Raji (cell line): ENCODE results near the gene EPHA5.

ENCODE experiments used
- POLR2A ChIP-seq: IDR thresholded peaks from 2 replicates; pipeline ENCODE4 v1.6.1; 2011; ENCODE audit warnings: low read depth, low read length, control low read depth; ENCODE audit not compliant: insufficient read depth

Gene EPHA5

DNA sequence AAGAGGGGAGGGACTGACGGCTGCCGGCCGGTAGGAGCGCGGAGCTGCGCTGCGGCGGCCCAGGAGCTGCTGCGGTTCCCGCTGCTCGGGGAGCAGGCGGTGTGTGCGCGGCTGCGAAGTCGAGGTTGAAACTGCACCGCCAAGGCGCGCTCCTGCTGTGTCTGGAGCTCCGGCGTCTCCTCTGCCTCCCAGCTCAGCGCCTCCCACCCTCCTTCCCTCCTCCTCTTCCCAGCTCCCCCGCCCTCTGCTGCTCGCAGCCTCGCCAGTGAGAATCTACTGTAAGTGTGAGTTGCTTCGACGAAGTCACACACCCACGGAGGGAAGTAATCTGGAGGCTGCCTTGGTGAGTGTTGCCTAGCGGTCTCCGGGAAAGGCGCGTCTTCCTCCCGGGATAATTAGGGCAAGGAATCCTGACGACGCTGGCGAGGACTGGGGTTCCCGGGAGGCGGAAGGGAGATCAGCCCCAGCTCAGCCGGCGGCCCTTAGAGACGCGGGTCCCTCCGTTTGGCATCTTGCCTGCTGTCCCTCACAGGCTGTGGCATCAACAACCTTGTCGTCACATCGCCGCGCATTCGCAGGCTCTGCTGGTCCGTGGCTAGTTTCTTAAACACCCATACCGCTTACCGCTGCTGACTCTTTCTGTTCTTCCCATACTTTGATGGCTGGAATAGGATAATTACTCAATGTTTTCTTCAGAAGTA is at the start of gene EPHA5:
EPHA5 (minus strand) TSS at position 159 of the 701 bp plus-strand sequence. CDS start 747 bp downstream, outside the sequence.
- no peak for TF ChIP-seq POLR2A

DNA sequence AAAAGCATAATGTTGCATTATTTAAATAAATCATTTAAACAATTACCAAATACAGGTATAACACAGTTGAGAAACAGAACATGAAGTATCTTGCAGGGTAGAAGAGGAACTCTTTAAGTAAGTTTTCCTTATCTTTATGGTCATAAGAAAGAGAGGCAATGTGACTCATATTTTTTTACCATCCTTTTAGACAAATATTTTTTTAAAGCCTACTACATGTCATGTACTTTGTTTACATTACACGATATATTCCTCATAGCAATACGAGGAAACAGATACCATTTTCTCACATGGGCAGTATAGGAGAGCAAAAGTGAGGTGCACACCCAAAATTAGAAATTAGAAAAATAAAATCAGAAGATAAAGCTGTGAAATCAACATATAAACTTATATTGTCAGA is 49.3 kb upstream of the EPHA5 start:
- TF ChIP-seq POLR2A, result no peak

DNA sequence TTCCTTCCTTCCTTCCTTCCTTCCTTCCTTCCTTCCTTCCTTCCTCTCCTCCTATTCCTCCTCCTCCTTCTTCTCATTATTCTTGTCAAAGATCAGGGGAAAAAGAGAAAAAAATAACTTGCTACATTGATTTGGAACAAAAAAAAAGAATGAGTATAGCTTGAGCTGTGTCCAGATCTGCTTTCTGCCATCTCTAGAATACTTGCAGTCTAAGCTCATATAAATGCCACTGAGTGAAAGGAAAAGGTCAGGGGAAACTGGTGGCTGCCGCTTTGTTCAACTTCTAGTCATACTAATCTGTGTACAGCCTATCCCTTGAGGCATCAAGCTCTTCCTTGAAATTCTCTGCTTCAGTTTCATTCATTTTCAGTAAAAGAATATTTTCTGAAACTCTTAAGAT is 28.3 kb upstream of the EPHA5 start:
- TF ChIP-seq POLR2A, result no peak

DNA sequence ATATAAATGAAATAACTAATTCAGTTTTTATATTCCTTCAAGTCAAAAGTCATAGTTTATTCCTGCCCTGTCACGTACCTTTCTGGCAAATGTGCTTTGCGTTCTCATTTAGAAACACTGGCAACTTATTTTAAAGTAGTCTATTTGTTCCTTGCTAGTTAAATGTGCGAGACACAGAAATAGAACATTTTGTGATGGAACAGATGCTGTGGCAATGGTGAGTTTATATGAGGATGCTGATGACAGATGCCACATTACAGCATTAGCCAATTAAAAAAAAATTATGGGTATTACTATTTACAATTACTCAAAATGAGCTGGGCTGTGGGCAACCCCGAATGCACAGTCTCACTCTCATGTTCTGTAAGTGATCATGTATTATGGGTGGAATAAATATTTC is 26.1 kb upstream of the EPHA5 start:
- no peak for TF ChIP-seq POLR2A

DNA sequence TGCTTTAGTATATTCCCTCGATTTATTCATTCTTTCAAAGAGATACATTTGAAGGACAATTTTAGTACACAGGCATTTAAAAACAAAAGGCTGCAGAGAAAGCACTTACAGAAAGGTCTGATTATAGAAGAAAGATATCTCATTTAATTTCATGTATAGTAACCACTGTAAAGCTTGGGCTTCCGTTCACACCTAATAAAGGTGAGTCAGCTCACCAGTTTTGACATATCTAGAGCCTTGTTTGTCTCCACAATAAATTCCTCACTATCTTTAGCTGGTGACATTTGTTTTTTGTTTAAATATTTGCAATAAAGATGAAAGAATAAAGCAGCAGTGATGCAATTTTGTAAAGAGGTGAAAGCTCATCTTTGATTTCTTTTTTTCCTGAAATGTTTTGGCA is 1.1 kb upstream of the EPHA5 start:
- no peak for TF ChIP-seq POLR2A

DNA sequence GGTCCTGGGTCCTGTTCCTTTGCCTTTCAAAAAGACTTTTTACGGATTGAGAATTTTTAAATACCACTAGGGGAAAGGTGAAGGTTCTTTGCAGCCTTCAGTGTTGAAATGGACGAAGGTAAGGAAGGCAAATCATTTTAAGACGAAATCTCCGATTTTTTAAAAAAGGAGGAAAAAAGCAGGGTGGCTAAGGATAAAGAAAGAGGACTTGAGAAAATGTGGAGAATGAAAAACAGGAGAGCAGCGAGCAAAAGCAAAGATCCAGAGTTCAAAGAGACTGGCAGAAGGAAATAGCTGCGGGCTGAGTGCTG is 314 bp downstream of the EPHA5 start:
- no peak for TF ChIP-seq POLR2A

DNA sequence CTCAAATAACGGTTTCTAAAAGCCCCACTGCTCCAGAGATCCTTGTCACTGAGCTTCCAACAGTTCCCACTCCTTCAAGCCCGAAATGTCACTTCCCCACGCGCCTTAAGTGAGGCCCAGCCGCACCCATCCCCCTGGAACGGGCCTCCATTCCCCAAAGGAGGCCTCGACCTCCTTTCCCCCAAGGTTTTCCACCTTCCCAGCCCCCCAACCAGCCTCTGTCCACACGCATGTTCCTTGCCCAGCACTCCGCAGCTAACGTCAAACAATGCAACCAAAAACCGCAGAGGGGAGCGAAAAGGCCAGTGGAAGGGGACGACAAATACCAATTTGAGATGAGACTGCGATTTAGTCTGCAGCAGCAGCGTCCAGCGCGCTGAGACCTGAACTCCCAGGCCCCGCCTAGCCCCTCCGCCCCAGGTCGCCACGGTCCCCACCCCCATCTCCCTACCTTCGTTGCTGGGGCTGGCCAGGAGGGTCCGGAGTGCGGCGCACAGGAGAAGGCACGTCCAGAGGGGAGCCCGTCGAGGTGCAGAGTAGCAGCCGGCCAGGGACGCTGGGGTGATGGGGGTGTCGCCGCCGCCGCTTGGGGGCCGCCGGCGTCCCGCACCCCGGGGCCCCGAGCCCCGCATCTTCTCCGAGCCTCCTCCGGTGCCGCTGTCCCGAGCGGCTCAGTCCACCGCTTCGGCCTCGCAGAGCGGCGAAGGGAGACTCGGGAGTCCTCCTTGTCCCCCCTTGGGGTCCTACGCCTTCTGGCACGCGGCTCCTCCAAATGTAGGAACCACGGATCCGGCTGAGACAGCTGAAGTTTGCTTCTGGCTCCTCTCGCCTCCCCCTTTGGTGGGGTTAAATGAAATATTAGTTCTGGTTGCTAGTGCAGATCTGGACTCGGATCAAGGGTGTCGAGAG is 924 bp downstream of the EPHA5 start:
- no peak for TF ChIP-seq POLR2A

DNA sequence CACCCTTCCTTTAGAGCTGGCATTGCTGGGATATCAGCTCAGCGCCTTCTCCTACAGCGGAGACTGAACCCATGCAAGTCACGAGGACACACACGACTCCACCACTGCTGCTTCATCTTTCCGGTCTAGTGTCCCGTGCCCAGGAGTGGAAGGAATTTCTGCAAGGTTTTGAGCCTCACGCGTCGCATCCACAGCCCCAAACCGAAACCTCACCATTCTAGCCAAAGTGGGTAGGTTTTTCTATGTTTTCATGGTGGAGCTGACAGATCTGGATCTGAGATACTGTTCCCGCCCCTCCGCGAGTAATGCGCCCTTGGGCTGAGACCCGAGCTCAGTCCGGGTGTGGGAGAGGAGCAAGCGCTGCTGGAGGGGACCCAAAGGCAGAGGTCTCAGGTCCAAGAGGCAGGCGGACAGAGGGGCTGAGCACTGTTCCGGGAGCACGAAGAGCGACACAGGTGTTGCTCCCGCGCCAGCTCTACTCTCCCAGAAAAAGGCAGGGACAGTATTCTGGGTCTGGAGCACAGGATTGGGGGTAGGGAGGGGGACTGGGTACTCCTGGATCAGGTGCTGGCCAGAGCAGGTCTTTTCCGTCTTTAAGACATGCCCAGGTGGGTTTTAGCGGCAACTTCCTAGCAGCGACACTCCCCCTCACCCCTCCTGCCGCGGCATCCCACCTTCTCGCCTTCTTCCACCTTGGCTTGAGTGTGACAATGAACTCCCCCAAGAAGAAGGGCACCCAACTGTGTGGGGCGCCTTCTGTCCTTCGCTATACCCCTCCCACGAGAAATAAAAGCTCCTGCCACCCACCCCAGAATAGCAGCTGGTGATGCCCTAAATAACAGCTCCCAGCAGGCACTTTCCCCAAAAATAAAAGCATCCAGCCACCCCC is 1.8 kb downstream of the EPHA5 start:
- no peak for TF ChIP-seq POLR2A

DNA sequence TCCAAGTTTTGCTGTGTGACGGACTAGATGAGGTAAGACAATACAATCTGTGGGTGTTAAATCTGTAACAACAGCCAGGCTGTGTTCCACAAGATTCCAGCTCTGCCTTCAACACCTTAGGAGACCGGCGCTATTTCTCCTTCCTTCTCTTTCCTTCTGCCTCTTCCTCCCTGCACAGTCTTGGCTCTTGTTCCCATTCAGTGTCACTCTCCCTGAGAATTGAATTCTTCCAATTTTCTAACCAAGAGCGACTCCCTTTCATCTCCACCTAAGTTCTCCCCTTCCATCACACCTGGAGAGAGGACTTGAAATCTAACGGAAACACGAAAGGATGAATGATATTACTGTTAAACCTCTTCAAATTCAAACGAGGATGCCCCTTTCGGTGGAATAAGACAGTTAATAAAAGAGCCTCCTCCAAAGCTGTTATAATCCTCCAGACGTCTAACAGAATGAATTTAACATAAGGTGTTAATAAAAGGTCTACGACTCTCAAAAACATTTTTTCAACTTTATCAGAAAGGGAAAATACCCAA is 2.7 kb downstream of the EPHA5 start:
- TF ChIP-seq POLR2A, result no peak

DNA sequence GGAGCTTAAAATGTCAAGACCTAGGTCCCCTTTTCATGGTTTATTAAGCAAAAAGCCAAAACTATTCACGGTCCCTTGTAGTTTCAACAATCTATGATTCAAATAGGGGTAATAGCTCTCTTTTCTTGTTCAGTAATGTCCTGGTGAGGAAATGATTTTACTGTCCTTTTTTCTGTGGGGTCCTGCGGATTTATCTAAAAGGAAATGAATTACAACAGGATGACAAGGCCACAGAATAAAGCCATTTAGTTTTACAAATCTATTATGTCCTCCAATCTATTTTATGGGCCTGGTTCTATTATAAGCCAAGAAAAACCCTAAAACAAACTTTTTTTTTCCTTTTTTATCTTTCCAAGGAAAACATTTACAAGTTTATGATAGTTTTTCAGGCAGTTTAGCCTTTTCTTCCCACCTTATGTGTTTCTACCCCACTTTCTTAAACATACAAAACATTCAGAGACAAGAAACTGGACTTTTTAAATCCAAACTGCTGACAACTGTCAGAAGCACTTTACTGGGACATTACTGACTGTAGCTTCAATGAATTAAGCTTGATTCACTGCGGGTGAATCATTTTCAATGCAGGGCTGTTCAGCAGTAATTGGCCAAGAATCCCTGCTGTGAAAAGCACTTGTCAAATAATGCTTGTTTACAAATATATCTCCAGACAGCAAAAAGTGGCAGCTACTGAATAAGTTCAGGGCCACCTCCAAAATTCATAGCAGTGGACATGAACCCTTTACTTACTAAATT is 4.3 kb downstream of the EPHA5 start:
- TF ChIP-seq POLR2A, result no peak

DNA sequence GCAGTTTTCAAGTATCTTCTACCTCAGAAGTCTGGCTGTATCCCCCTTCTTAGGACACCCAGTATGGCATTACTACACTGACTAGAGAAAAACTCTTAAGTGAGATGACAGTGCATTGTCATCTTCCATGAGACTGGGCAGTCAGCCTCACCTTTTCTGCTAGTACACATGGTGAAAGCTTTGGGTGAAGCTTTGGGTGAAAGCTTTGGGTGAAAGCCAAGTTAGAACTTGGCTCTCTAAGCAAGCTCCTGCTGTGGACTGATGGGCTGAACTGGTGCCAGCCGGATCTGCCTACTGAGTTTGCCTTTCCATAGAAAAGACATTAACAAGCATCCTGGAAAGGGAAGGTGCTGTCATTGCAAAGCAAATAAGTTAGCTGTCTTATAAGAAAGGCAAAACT is 8.8 kb downstream of the EPHA5 start:
- no peak for TF ChIP-seq POLR2A

DNA sequence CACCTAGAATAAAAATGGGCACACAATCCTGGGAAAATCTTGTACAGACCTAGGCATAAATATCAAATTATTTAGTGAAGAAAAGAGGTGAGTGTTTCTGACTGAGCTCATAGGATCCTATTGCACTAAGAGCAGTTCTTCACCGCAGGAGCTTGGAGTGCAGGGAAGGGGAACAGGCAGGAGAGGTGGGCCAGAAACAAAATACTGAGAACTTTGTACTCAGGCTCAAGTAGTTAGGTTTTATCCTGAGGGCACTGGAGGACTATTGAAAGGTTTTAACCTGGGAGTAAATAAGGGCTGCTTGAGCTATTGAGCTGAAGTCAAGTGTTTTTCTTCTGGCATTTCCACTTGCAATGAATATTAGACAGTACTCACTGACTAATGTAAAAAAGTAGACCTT is 12.2 kb downstream of the EPHA5 start:
- no peak for TF ChIP-seq POLR2A

DNA sequence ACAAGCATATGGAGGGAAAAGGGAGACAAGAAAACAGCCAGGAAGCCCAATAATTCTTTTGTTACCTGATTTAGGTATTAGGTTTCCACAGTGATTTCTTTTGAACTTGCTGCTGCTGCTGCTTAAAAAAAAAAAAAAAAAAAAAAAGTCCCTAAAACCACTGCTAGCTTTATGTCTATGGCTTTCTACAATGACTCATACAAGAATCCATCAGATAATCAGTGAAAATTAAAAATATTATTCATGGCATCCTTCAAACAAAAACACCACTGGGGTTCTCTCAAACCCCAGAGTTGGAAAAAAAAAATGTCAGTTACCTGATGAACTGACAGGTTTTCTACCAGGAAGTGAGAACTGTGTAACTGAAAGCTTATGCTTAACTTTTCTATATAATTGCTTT is 14.3 kb downstream of the EPHA5 start:
- no peak for TF ChIP-seq POLR2A

DNA sequence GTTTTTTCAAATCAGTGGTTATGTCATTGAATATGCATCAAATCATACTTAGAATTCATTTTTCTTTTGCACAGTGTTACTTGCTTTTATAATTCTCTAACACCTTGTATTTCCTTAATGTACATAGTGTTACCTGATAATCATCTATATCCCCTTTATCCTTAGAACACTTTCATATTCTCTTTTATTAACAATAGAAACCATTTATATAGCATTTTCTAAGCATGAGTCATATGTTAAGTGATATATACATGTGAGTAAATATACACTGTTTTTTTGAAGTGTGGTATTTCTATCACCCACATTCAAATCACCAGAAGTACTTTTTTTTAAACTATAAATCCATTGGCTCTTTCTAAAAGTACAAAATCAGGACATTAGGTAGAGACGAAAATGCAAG is 15.3 kb downstream of the EPHA5 start:
- TF ChIP-seq POLR2A, result no peak
